Measurements from ENCODE around the gene C16orf78. TPM values are rescaled to one million over a fixed set of nuclear protein-coding genes. Genes with fewer than 3 reads are reported as not detected.

Gene C16orf78
- total and polyA plus RNA-seq, 2 of the 8 experiments (the other 6 are each of a cell fraction or from before 2014, with no cell fraction given), result not detected

- Histone ChIP-seq H3K18ac (ENCODE audit: extremely low read depth, low read length) (no peak overlapping the region), H4K20me1 (replicated peaks in 1 of 2; ENCODE audit: control insufficient read depth in 1 of 2, insufficient read depth in 2 of 2, low read length in 2 of 2) (no peaks in the 10 kb centered on the region), H2BK12ac (ENCODE audit: low read depth, low read length) (no peak overlapping the region), H2AK5ac (ENCODE audit: low read depth, low read length) (no peak overlapping the region), H3K56ac (replicated peaks; ENCODE audit: insufficient read length, low read depth, low read length) (no peak overlapping the region), H3K36me3 (ENCODE audit: control insufficient read depth in 2 of 4, insufficient read depth in 4 of 4, low read length in 3 of 4) (no peaks in the 10 kb centered on the region), H3K9me3 (ENCODE audit: insufficient read depth in 2 of 2, low read depth in 1 of 2, low read length in 1 of 2) (no peaks in the 10 kb centered on the region), H4K8ac (ENCODE audit: extremely low read depth, insufficient read depth, low read length) (no peak overlapping the region), H3K9ac (replicated peaks in 1 of 4; ENCODE audit: extremely low read depth in 1 of 4, low read depth in 3 of 4, low read length in 3 of 4) (no peak overlapping the region), H2BK120ac (replicated peaks; ENCODE audit: low read depth, low read length) (no peak overlapping the region), H3K14ac (ENCODE audit: insufficient read length) (no peak overlapping the region), H2BK15ac (ENCODE audit: low read length) (no peak overlapping the region), H3K4me1 (replicated peaks in 1 of 4; ENCODE audit: control insufficient read depth in 3 of 4, insufficient read depth in 4 of 4, low read length in 3 of 4) (peaks cover 0 to 6% (median under 1%) of the 10 kb centered on the region in 4 experiments; a peak in 4 of 7 replicates), H3K79me2 (ENCODE audit: control insufficient read depth in 1 of 2, insufficient read depth in 2 of 2, low read length in 2 of 2) (no peaks in the 10 kb centered on the region), H3K23me2 (ENCODE audit: low read depth, low read length) (peaks cover 3% of the 10 kb centered on the region; the same call in 1 of the 2 replicates), H2AFZ (ENCODE audit: low read length) (no peak overlapping the region), H4K91ac (replicated peaks; ENCODE audit: insufficient read length, low read length) (no peak overlapping the region), H2BK5ac (ENCODE audit: low read depth, low read length) (no peak overlapping the region), H2BK20ac (ENCODE audit: low read length) (no peak overlapping the region), H3K23ac (ENCODE audit: insufficient read length) (no peak overlapping the region), H3K27me3 (replicated peaks in 1 of 4; ENCODE audit: control insufficient read depth in 3 of 4, extremely low read depth in 1 of 4, insufficient read depth in 3 of 4, low read length in 3 of 4) (no peaks in the 10 kb centered on the region; a peak in 2 of 7 replicates), H3K27ac (ENCODE audit: low read depth, low read length) (no peak overlapping the region), H4K5ac (ENCODE audit: insufficient read length, low read depth, low read length) (no peak overlapping the region), H3K4me2 (ENCODE audit: insufficient read depth in 1 of 2, low read depth in 2 of 2, low read length in 2 of 2) (no peak overlapping the region), H3K4me3 (ENCODE audit: extremely low read depth in 1 of 4, insufficient read depth in 2 of 4, low read depth in 3 of 4, low read length in 4 of 4) (no peak overlapping the region), H3K4ac (replicated peaks; ENCODE audit: insufficient read length, low read depth, low read length) (no peak overlapping the region), H3K79me1 (ENCODE audit: low read depth, low read length) (no peaks in the 10 kb centered on the region)
- TF ChIP-seq SUZ12 (IDR thresholded peaks at IDR 0.05; ENCODE audit: low read length) (no peak), MAFK (IDR thresholded peaks at IDR 0.05; ENCODE audit: low read depth, low read length) (no peak), TAF7 (optimal IDR thresholded peaks at IDR 0.05; ENCODE audit: borderline replicate concordance, low read depth, low read length) (no peak), RFX5 (IDR thresholded peaks at IDR 0.05; ENCODE audit: borderline replicate concordance, low read depth, low read length) (no peak), HDAC6 (IDR thresholded peaks at IDR 0.05; ENCODE audit: low read depth, low read length) (no peak)
- DNase-seq (ENCODE audit: low read depth in 1 of 2, low spot score in 2 of 2) (no peak), FAIRE-seq (no peak)
- ChIA-PET CTCF (ENCODE audit: partially characterized antibody) (interaction anchor here (1.3 kb wide), 1 partner anchor 29 kb away, joined by 4 read pairs; no protein-coding TSS in a partner anchor), POLR2A (ENCODE audit: partially characterized antibody) (no interaction called here)
- WGBS, 2 experiments (ENCODE audit: extremely low coverage in 1 of 2, insufficient coverage in 1 of 2, insufficient read length in 1 of 2, insufficient replicate concordance in 2 of 2, low coverage in 1 of 2, low lambda C conversion rate in 2 of 2, missing lambda C conversion rate in 1 of 2), result 95% methylated on average over 1 of the region's 1 CpG; no CpG with 5 or more reads in 1 of the 2 experiments
Observed at GRCh38 chr16:49378816-49379215, 5.2 kb downstream of the C16orf78 start.
